Measurements from ENCODE around the gene BSN. TPM values are rescaled to one million over a fixed set of nuclear protein-coding genes. Genes with fewer than 3 reads are reported as not detected.

Gene BSN
- total and polyA plus RNA-seq, 2 donors (not counting 3 experiments of a cell fraction or from before 2014, with no cell fraction given): 0.04 to 0.27 TPM

GRCh38 chr3:49719214-49719884 is 165.1 kb downstream of the BSN start, which contains the start of gene AMIGO3:
AMIGO3 (minus strand) TSS chr3:49719684; CDS start chr3:49719465, 219 bp downstream.
- FAIRE-seq: peak; percentile 88
- CTCF ChIA-PET: interaction anchor here (0.7 to 2.5 kb wide), 10 partner anchors 9 to 187 kb away, joined by 3 to 14 read pairs (median 6); partner anchors contain the start of gene INKA1
- Histone ChIP-seq H3K9me3 (replicated peaks; ENCODE audit: control insufficient read depth, insufficient read depth, low read length) (no peaks in the 10 kb centered on the region), H3K4me3 (replicated peaks in 1 of 3; ENCODE audit: insufficient read depth in 1 of 3, low read depth in 1 of 3, low read length in 3 of 3) (peak within 1 kb of the TSS in 2 of 3 experiments; percentile 2 to 42), H4K20me1 (replicated peaks; ENCODE audit: control insufficient read depth, extremely low read depth, insufficient read depth, low read length) (no peaks in the 10 kb centered on the region), H3K9ac (replicated peaks; ENCODE audit: extremely low read depth, insufficient read depth, low read length) (no peak within 1 kb of the TSS), H3K4me2 (ENCODE audit: insufficient read depth, low read length) (peak within 1 kb of the TSS; percentile 4), H3K27ac (ENCODE audit: insufficient read depth, low read depth, low read length) (no peak within 1 kb of the TSS), H2AFZ (ENCODE audit: low read depth, low read length) (no peak within 1 kb of the TSS), H3K79me2 (ENCODE audit: control insufficient read depth, insufficient read depth, low read length) (peaks cover 13% of the 10 kb centered on the region), H3K4me1 (ENCODE audit: control insufficient read depth, extremely low read depth, insufficient read depth, low read length) (peaks cover 14% of the 10 kb centered on the region), H3K27me3 (ENCODE audit: control insufficient read depth in 2 of 2, insufficient read depth in 2 of 2, low read length in 2 of 2) (no peaks in the 10 kb centered on the region), H3K9me1 (replicated peaks; ENCODE audit: control insufficient read depth, extremely low read depth, insufficient read depth, low read length) (no peaks in the 10 kb centered on the region), H3K36me3 (ENCODE audit: control insufficient read depth in 2 of 2, extremely low read depth in 1 of 2, insufficient read depth in 2 of 2, low read length in 2 of 2) (peaks cover 3 to 17% of the 10 kb centered on the region in 2 experiments)
- POLR2A ChIA-PET: no interaction called here
- TF ChIP-seq FOS (IDR thresholded peaks at IDR 0.05; ENCODE audit: borderline replicate concordance, insufficient read depth, low read length): no peak
- TF ChIP-seq EZH2 (IDR thresholded peaks at IDR 0.05; ENCODE audit: borderline replicate concordance, low read depth, low read length, severe bottlenecking): no peak
- no peak for TF ChIP-seq MYC (IDR thresholded peaks at IDR 0.05; ENCODE audit: low read depth, low read length)
- TF ChIP-seq CTCF (IDR thresholded peaks at IDR 0.05; ENCODE audit: extremely low read depth in 1 of 2, insufficient read depth in 1 of 2, low read depth in 1 of 2, low read length in 2 of 2): peak; percentile 21 to 82
- TF ChIP-seq POLR2AphosphoS5 (IDR thresholded peaks at IDR 0.05; ENCODE audit: insufficient read depth, low read depth, low read length): peak; percentile 86
- no peak for TF ChIP-seq GATA2 (IDR thresholded peaks at IDR 0.05; ENCODE audit: insufficient read depth, insufficient read length, low read depth, low read length)
- peak; percentile 91 for TF ChIP-seq POLR2A (IDR thresholded peaks at IDR 0.05; ENCODE audit: low read depth, low read length)
- no peak for TF ChIP-seq MAX (IDR thresholded peaks at IDR 0.05; ENCODE audit: insufficient read depth, insufficient read length)
- TF ChIP-seq JUN (IDR thresholded peaks at IDR 0.05; ENCODE audit: borderline replicate concordance, insufficient read depth, insufficient read length, low read depth): no peak
- dilution Hi-C loops (cut with MboI; ENCODE audit: extremely low pct_ligation_motif_present, low sequenced_read_pairs): no loop called here
- DNase-seq (ENCODE audit: low read depth, low spot score): peak; percentile 93
- BruUV-seq (replicated peaks): no TSS peak
- intact Hi-C loops (cut with micrococcal nuclease): loop anchor here (2.0 kb wide), 3 partner anchors 83 to 187 kb away; partner anchors contain the start of gene INKA1

Small RNAs within 50 kb of the gene (small RNA-seq; reads per million reads assigned to genes)
- gene AMIGO3 (ENCODE audit: insufficient read depth, insufficient read length, low read depth, low replicate concordance): not detected

Other genes starting within 250 kb of the BSN start
- 61.3 and 63.0 TPM in 2 replicates for gene USP4, start 214.4 kb upstream of the BSN start, total RNA-seq
- gene USP4, start 214.4 kb upstream of the BSN start, polyA plus RNA-seq: 33.9 and 39.1 TPM in 2 replicates
- 427 and 461 TPM in 2 replicates for gene GPX1, start 196.1 kb upstream of the BSN start, total RNA-seq
- 1,348 and 1,830 TPM in 2 replicates for gene GPX1, start 196.1 kb upstream of the BSN start, polyA plus RNA-seq
- gene RHOA, start 142.5 kb upstream of the BSN start, total RNA-seq: 571 and 580 TPM in 2 replicates
- 312 and 450 TPM in 2 replicates for gene RHOA, start 142.5 kb upstream of the BSN start, polyA plus RNA-seq
- 18.6 and 21.9 TPM in 2 replicates for gene TCTA, start 142.1 kb upstream of the BSN start, total RNA-seq
- 31.3 and 32.3 TPM in 2 replicates for gene TCTA, start 142.1 kb upstream of the BSN start, polyA plus RNA-seq
- gene AMT, start 132.0 kb upstream of the BSN start, total RNA-seq: 3.3 and 4.4 TPM in 2 replicates
- 8.9 and 9.0 TPM in 2 replicates for gene AMT, start 132.0 kb upstream of the BSN start, polyA plus RNA-seq
- 13.3 and 15.0 TPM in 2 replicates for gene NICN1, start 125.2 kb upstream of the BSN start, total RNA-seq
- 20.9 and 26.7 TPM in 2 replicates for gene NICN1, start 125.2 kb upstream of the BSN start, polyA plus RNA-seq
- 88.0 and 97.5 TPM in 2 replicates for gene DAG1, start 84.2 kb upstream of the BSN start, total RNA-seq
- 59.6 and 63.7 TPM in 2 replicates for gene DAG1, start 84.2 kb upstream of the BSN start, polyA plus RNA-seq
- gene APEH, start 119.9 kb downstream of the BSN start, total RNA-seq: 68.2 and 77.9 TPM in 2 replicates
- 74.3 and 74.8 TPM in 2 replicates for gene APEH, start 119.9 kb downstream of the BSN start, polyA plus RNA-seq
- 6.1 and 8.7 TPM in 2 replicates for gene MST1, start 135.0 kb downstream of the BSN start, total RNA-seq
- gene MST1, start 135.0 kb downstream of the BSN start, polyA plus RNA-seq: 15.3 and 17.5 TPM in 2 replicates
- gene RNF123, start 135.1 kb downstream of the BSN start, total RNA-seq: 43.4 and 51.0 TPM in 2 replicates
- gene RNF123, start 135.1 kb downstream of the BSN start, polyA plus RNA-seq: 59.3 and 67.2 TPM in 2 replicates
- gene AMIGO3, start 165.2 kb downstream of the BSN start, total RNA-seq: 0.21 TPM in 1 of 2 replicates, not detected in the other
- 0.21 and 1.2 TPM in 2 replicates for gene AMIGO3, start 165.2 kb downstream of the BSN start, polyA plus RNA-seq
- 52.5 and 54.5 TPM in 2 replicates for gene GMPPB, start 169.5 kb downstream of the BSN start, total RNA-seq
- 61.2 and 62.0 TPM in 2 replicates for gene GMPPB, start 169.5 kb downstream of the BSN start, polyA plus RNA-seq
- gene IP6K1, start 232.1 kb downstream of the BSN start, total RNA-seq: 54.6 and 60.8 TPM in 2 replicates
- gene IP6K1, start 232.1 kb downstream of the BSN start, polyA plus RNA-seq: 42.7 and 47.0 TPM in 2 replicates
- gene CDHR4, start 245.4 kb downstream of the BSN start, total RNA-seq: not detected in 2 replicates
- 0.19 TPM in 1 of 2 replicates, not detected in the other for gene CDHR4, start 245.4 kb downstream of the BSN start, polyA plus RNA-seq
- gene INKA1, start 248.8 kb downstream of the BSN start, total RNA-seq: 24.0 and 26.5 TPM in 2 replicates
- 37.8 and 57.7 TPM in 2 replicates for gene INKA1, start 248.8 kb downstream of the BSN start, polyA plus RNA-seq

Data from endothelial cell of umbilical vein (primary cell).